Fibroblast of skin of right biceps (primary cell): ENCODE measurements around the gene CNGA2.

Experiments
- DNase-seq: peaks from one replicate; pipeline ENCODE4 v3.0.0-alpha.2; 2013

CNGA2 gene

GRCh38 chrX:151712253-151712652 is 22.3 kb upstream of the CNGA2 start:
- DNase-seq: no peak

GRCh38 chrX:151713849-151714248 is 20.7 kb upstream of the CNGA2 start:
- DNase-seq: no peak

GRCh38 chrX:151714362-151714761 is 20.2 kb upstream of the CNGA2 start:
- no peak for DNase-seq

GRCh38 chrX:151715752-151716151 is 18.8 kb upstream of the CNGA2 start, which contains the start of gene FATE1:
TSS of gene FATE1 (plus strand) at chrX:151716035. CDS start at chrX:151716120, 85 bp downstream.
- no peak for DNase-seq

GRCh38 chrX:151722241-151722846 is 12.2 kb upstream of the CNGA2 start:
- peak; percentile 27 for DNase-seq

- no peak for DNase-seq
Observed at GRCh38 chrX:151723156-151723760, 11.3 kb upstream of the CNGA2 start.

GRCh38 chrX:151724563-151725337 is 9.8 kb upstream of the CNGA2 start:
- DNase-seq: no peak

GRCh38 chrX:151725338-151725614 is 9.3 kb upstream of the CNGA2 start:
- DNase-seq: no peak

- DNase-seq: no peak
Observed at GRCh38 chrX:151726751-151727150, 7.8 kb upstream of the CNGA2 start.

- no peak for DNase-seq
Observed at GRCh38 chrX:151727346-151727745, 7.2 kb upstream of the CNGA2 start.

GRCh38 chrX:151729056-151729725 is 5.4 kb upstream of the CNGA2 start:
- DNase-seq: no peak

- no peak for DNase-seq
Observed at GRCh38 chrX:151735219-151735618, 673 bp downstream of the CNGA2 start.

GRCh38 chrX:151736685-151737084 is 2.1 kb downstream of the CNGA2 start:
- DNase-seq: no peak

- DNase-seq: no peak
Observed at GRCh38 chrX:151737494-151737893, 2.9 kb downstream of the CNGA2 start.

- no peak for DNase-seq
Observed at GRCh38 chrX:151738751-151739150, 4.2 kb downstream of the CNGA2 start.

- no peak for DNase-seq
Observed at GRCh38 chrX:151741606-151742005, 7.1 kb downstream of the CNGA2 start.

GRCh38 chrX:151742311-151742710 is 7.8 kb downstream of the CNGA2 start:
- DNase-seq: no peak

GRCh38 chrX:151743651-151744470 is 9.3 kb downstream of the CNGA2 start:
- DNase-seq: no peak

- no peak for DNase-seq
Observed at GRCh38 chrX:151745651-151746050, 11.1 kb downstream of the CNGA2 start.

- DNase-seq: no peak
Observed at GRCh38 chrX:151746502-151746901, 12.0 kb downstream of the CNGA2 start.

- DNase-seq: no peak
Observed at GRCh38 chrX:151750511-151750910, 16.0 kb downstream of the CNGA2 start.

GRCh38 chrX:151752847-151753246 is 18.3 kb downstream of the CNGA2 start:
- no peak for DNase-seq
